H1 (cell line): ENCODE data around the gene RGL1. TPM values are rescaled to one million over a fixed set of nuclear protein-coding genes. Genes with fewer than 3 reads are reported as not detected.

Experiments
- CTCF ChIA-PET: fragments of 300-600 bp; sonication (Branson Sonifier 250); formaldehyde crosslinking; loops from one replicate; lab custom pipeline; 2021; ENCODE audit not compliant: partially characterized antibody; lab: Charles Lee
- POLR2A ChIA-PET: fragments of 300-600 bp; sonication (Branson Sonifier 250); formaldehyde crosslinking; loops from one replicate; lab custom pipeline; 2021; ENCODE audit warnings: inconsistent platforms; ENCODE audit not compliant: partially characterized antibody; lab: Charles Lee
- DNase-seq, 2 experiments: peaks; one replicate each; pipeline versions ENCODE4 v3.0.0 to v3.0.0-alpha.2; 2010 to 2022; ENCODE audit warnings: low spot score in 2 of 2, low read depth in 1 of 2, mixed read lengths in 1 of 2
- FAIRE-seq: peaks from 2 replicates; lab custom pipeline; 2011; peaks lifted over from hg19 to GRCh38; lab: Jason Lieb, UNC
- H2AFZ ChIP-seq: 2 replicates; pipeline ENCODE4 v1.8.1; 2012; ENCODE audit warnings: low read length, inconsistent platforms
- H2AK5ac ChIP-seq: 2 replicates; pipeline ENCODE4 v1.6.1; 2013; ENCODE audit warnings: low read depth, low read length
- H2BK120ac ChIP-seq: replicated peaks from 2 replicates; pipeline ENCODE3; 2013; ENCODE audit warnings: low read depth, low read length, inconsistent platforms
- H2BK12ac ChIP-seq: 2 replicates; pipeline ENCODE4 v1.6.1; 2013; ENCODE audit warnings: low read depth, low read length
- H2BK15ac ChIP-seq: 2 replicates; pipeline ENCODE4 v1.6.1; 2013; ENCODE audit warnings: low read length
- H2BK20ac ChIP-seq: 2 replicates; pipeline ENCODE4 v1.6.1; 2013; ENCODE audit warnings: low read length
- H2BK5ac ChIP-seq: 2 replicates; pipeline ENCODE4 v1.6.1; 2013; ENCODE audit warnings: low read depth, low read length
- H3K14ac ChIP-seq: 2 replicates; pipeline ENCODE4 v1.6.1; 2013; ENCODE audit warnings: inconsistent platforms; ENCODE audit not compliant: insufficient read length
- H3K18ac ChIP-seq: 2 replicates; pipeline ENCODE4 v1.6.1; 2013; ENCODE audit warnings: low read length; ENCODE audit errors: extremely low read depth
- H3K23ac ChIP-seq: 2 replicates; pipeline ENCODE4 v1.6.1; 2013; ENCODE audit warnings: inconsistent platforms; ENCODE audit not compliant: insufficient read length
- H3K23me2 ChIP-seq: 2 replicates; pipeline ENCODE4 v1.6.1; 2013; ENCODE audit warnings: low read depth, low read length
- H3K27ac ChIP-seq: 2 replicates; pipeline ENCODE4 v1.6.1; 2011; ENCODE audit warnings: low read depth, low read length, inconsistent platforms
- H3K27me3 ChIP-seq, 4 experiments: replicated peaks in 1 of 4; 1 replicate in 1 of 4; 2 replicates in 3 of 4; pipeline versions ENCODE4 v1.6.1 to v1.8.1; 2011 to 2013; ENCODE audit warnings: low read length in 3 of 4, mild to moderate bottlenecking in 3 of 4, inconsistent platforms in 2 of 4, mixed read lengths in 2 of 4, moderate library complexity in 1 of 4; ENCODE audit not compliant: control insufficient read depth in 3 of 4, insufficient read depth in 3 of 4; ENCODE audit errors: extremely low read depth in 1 of 4
- H3K36me3 ChIP-seq, 4 experiments: 2 replicates each; pipeline versions ENCODE4 v1.6.1 to v1.8.1; 2011 to 2013; ENCODE audit warnings: mild to moderate bottlenecking in 4 of 4, low read length in 3 of 4, moderate library complexity in 2 of 4, control low read depth in 1 of 4, inconsistent platforms in 1 of 4; ENCODE audit not compliant: insufficient read depth in 4 of 4, control insufficient read depth in 2 of 4
- H3K4ac ChIP-seq: replicated peaks from 2 replicates; pipeline ENCODE3; 2013; ENCODE audit warnings: low read length, low read depth, mixed read lengths, inconsistent platforms; ENCODE audit not compliant: insufficient read length
- H3K4me1 ChIP-seq, 4 experiments: replicated peaks in 1 of 4; 1 replicate in 1 of 4; 2 replicates in 3 of 4; pipeline versions ENCODE4 v1.6.1 to v1.8.1; 2011 to 2013; ENCODE audit warnings: low read length in 3 of 4, inconsistent platforms in 2 of 4, mixed read lengths in 1 of 4; ENCODE audit not compliant: insufficient read depth in 4 of 4, control insufficient read depth in 3 of 4
- H3K4me2 ChIP-seq, 2 experiments: 2 replicates each; pipeline versions ENCODE4 v1.6.1 to v1.8.1; 2011 to 2013; ENCODE audit warnings: low read depth in 2 of 2, low read length in 2 of 2, control low read depth in 1 of 2, inconsistent platforms in 1 of 2, mild to moderate bottlenecking in 1 of 2; ENCODE audit not compliant: insufficient read depth in 1 of 2
- H3K4me3 ChIP-seq, 4 experiments: fragments of 200-600, 300-600 bp in 1 of 4; sonication (generic), shearing (Covaris generic), sonication (Bioruptor Twin) in 1 of 4; 2 replicates each; pipeline versions ENCODE4 v1.5.1 to v1.8.1; 2011 to 2016; ENCODE audit warnings: low read length in 4 of 4, low read depth in 3 of 4, control low read depth in 2 of 4, inconsistent platforms in 2 of 4, mild to moderate bottlenecking in 2 of 4, mixed read lengths in 1 of 4, moderate library complexity in 1 of 4; ENCODE audit not compliant: insufficient read depth in 2 of 4; ENCODE audit errors: extremely low read depth in 1 of 4
- H3K56ac ChIP-seq: replicated peaks from 2 replicates; pipeline ENCODE3; 2013; ENCODE audit warnings: low read depth, mild to moderate bottlenecking, mixed read lengths, low read length, inconsistent platforms; ENCODE audit not compliant: insufficient read length
- H3K79me1 ChIP-seq: 2 replicates; pipeline ENCODE4 v1.6.1; 2013; ENCODE audit warnings: low read depth, low read length, control low read depth
- H3K79me2 ChIP-seq, 2 experiments: 2 replicates each; pipeline versions ENCODE4 v1.6.1 to v1.8.1; 2012 to 2013; ENCODE audit warnings: low read length in 2 of 2, mild to moderate bottlenecking in 2 of 2, inconsistent platforms in 1 of 2; ENCODE audit not compliant: insufficient read depth in 2 of 2, control insufficient read depth in 1 of 2
- H3K9ac ChIP-seq, 4 experiments: replicated peaks in 1 of 4; 1 replicate in 1 of 4; 2 replicates in 3 of 4; pipeline versions ENCODE4 v1.6.1 to v1.8.1; 2011 to 2013; ENCODE audit warnings: low read depth in 3 of 4, low read length in 3 of 4, control low read depth in 2 of 4, mild to moderate bottlenecking in 2 of 4, moderate library complexity in 2 of 4, inconsistent platforms in 1 of 4; ENCODE audit errors: extremely low read depth in 1 of 4
- H3K9me3 ChIP-seq, 2 experiments: 2 replicates each; pipeline versions ENCODE4 v1.6.1 to v1.8.1; 2012 to 2013; ENCODE audit warnings: mild to moderate bottlenecking in 2 of 2, moderate library complexity in 2 of 2, control low read depth in 1 of 2, inconsistent platforms in 1 of 2, low read depth in 1 of 2, low read length in 1 of 2, mixed read lengths in 1 of 2; ENCODE audit not compliant: insufficient read depth in 2 of 2
- H4K20me1 ChIP-seq, 2 experiments: replicated peaks in 1 of 2; 2 replicates each; pipeline versions ENCODE3 to v1.8.1; 2011 to 2013; ENCODE audit warnings: inconsistent platforms in 2 of 2, low read length in 2 of 2, mild to moderate bottlenecking in 1 of 2; ENCODE audit not compliant: insufficient read depth in 2 of 2, control insufficient read depth in 1 of 2
- H4K5ac ChIP-seq: 2 replicates; pipeline ENCODE4 v1.6.1; 2013; ENCODE audit warnings: low read length, low read depth, mixed read lengths, inconsistent platforms; ENCODE audit not compliant: insufficient read length
- H4K8ac ChIP-seq: 2 replicates; pipeline ENCODE4 v1.8.0; 2013; ENCODE audit warnings: mild to moderate bottlenecking, moderate library complexity, low read length, inconsistent platforms; ENCODE audit not compliant: insufficient read depth; ENCODE audit errors: extremely low read depth
- H4K91ac ChIP-seq: replicated peaks from 2 replicates; pipeline ENCODE3; 2013; ENCODE audit warnings: low read length, mixed read lengths, inconsistent platforms; ENCODE audit not compliant: insufficient read length
- SUZ12 ChIP-seq: fragments of 200-600 bp; sonication (generic); IDR thresholded peaks from 2 replicates; pipeline ENCODE4 v1.6.1; 2012; ENCODE audit warnings: mild to moderate bottlenecking, inconsistent platforms, low read length, moderate library complexity, mixed read lengths
- WGBS, 2 experiments: shearing (Covaris generic) in 1 of 2; methylation state at CpG; one replicate each; pipeline versions ENCODE4 v1.1.6 to v1.1.7; 2013 to 2015; ENCODE audit warnings: low lambda C conversion rate in 2 of 2, mixed read lengths in 2 of 2, inconsistent platforms in 1 of 2, low coverage in 1 of 2, missing lambda C conversion rate in 1 of 2; ENCODE audit not compliant: insufficient replicate concordance in 2 of 2, insufficient coverage in 1 of 2, insufficient read length in 1 of 2; ENCODE audit errors: extremely low coverage in 1 of 2, missing lambda C conversion rate in 1 of 2; 5-methylcytosine and 5-hydroxymethylcytosine counted together
- polyA plus RNA-seq, 7 experiments: library from polyadenylated mRNA; depleted of rRNA in 3 of 7; stranded (reverse) in 5 of 7; unstranded in 2 of 7; fragments of >200 nt in 5 of 7; fragments of 200-250 nt in 2 of 7; gene quantifications; 1 replicate in 5 of 7; 2 replicates in 1 of 7; 4 replicates in 1 of 7; pipeline versions ENCODE4 v1.2.1 to v1.2.3, GENCODE V29; 2011 to 2013; ENCODE audit warnings: missing spikeins in 2 of 7, mixed read lengths in 2 of 7
- total RNA-seq: library from RNA; stranded (reverse); fragmentation: NEBNext Ultra II Directional; extraction: Animal tissue kit (Norgen Biotek cat#: 25700); gene quantifications from 2 replicates; pipeline ENCODE4 v1.2.1, GENCODE V29; 2021

Gene RGL1
- total and polyA plus RNA-seq, 2 of the 8 experiments (the other 6 are each of a cell fraction or from before 2014, with no cell fraction given), result 0.98 to 2.4 TPM

- H2BK20ac ChIP-seq, result no peak overlapping the region
- no peak overlapping the region for H2BK120ac ChIP-seq
- H4K20me1 ChIP-seq, result peaks cover 2% of the 10 kb centered on the region in 2 experiments
- H2BK15ac ChIP-seq, result no peak overlapping the region
- FAIRE-seq, result no peak
- H3K4ac ChIP-seq, result no peak overlapping the region
- H3K9me3 ChIP-seq, result no peaks in the 10 kb centered on the region
- no peak overlapping the region for H3K4me3 ChIP-seq
- H3K56ac ChIP-seq, result no peak overlapping the region
- H2AFZ ChIP-seq, result no peak overlapping the region
- no peak overlapping the region for H4K5ac ChIP-seq
- H3K36me3 ChIP-seq, result no peaks in the 10 kb centered on the region
- no peak overlapping the region for H3K4me2 ChIP-seq
- WGBS, 2 experiments, result 91% methylated on average over 5 of the region's 5 CpGs; no CpG with 5 or more reads in 1 of the 2 experiments
- no peak overlapping the region for H3K9ac ChIP-seq
- H3K79me1 ChIP-seq, result no peaks in the 10 kb centered on the region
- no peaks in the 10 kb centered on the region for H3K79me2 ChIP-seq
- no peak overlapping the region for H3K18ac ChIP-seq
- H3K14ac ChIP-seq, result no peak overlapping the region
- DNase-seq, result no peak
- H3K27me3 ChIP-seq, result peaks cover 0 to 30% (median 27%) of the 10 kb centered on the region in 4 experiments; a peak in 6 of 7 replicates
- H3K23ac ChIP-seq, result no peak overlapping the region
- no peak overlapping the region for H3K27ac ChIP-seq
- no peaks in the 10 kb centered on the region for H3K23me2 ChIP-seq
- H2AK5ac ChIP-seq, result no peak overlapping the region
- CTCF ChIA-PET, result interaction anchor here (0.6 to 1.5 kb wide), 4 partner anchors 9 to 800 kb away, joined by 3 to 5 read pairs (median 4); no protein-coding TSS in a partner anchor
- no peak for TF ChIP-seq SUZ12
- TF ChIP-seq, all 59 proteins: peak for 0
- Histone ChIP-seq H4K91ac (no peak overlapping the region), H3K4me1 (peaks cover 4 to 10% (median 5%) of the 10 kb centered on the region in 4 experiments; a peak in 6 of 7 replicates), H2BK12ac (no peak overlapping the region), H2BK5ac (no peak overlapping the region), H4K8ac (no peak overlapping the region)
- POLR2A ChIA-PET, result interaction anchor here (1.8 kb wide), 1 partner anchor 10 kb away, joined by 5 read pairs; no protein-coding TSS in a partner anchor
Measured at GRCh38 chr1:183941001-183941400, 136.1 kb downstream of the RGL1 start.
